Smooth muscle cell (in vitro differentiated cells): ENCODE data around the gene KLHL35. TPM values are rescaled to one million over a fixed set of nuclear protein-coding genes. Genes with fewer than 3 reads are reported as not detected.
A peak's percentile ranks its signal among the peaks of the same experiment; 100 is the strongest.

Experiments
- DNase-seq: peaks from one replicate; lab custom pipeline; 2025; ENCODE audit not compliant: unreplicated experiment; lab: John Stamatoyannopoulos, UW
- H2AFZ ChIP-seq: fragments of 200-600 bp; sonication (generic); 2 replicates; pipeline ENCODE4 v1.6.0; 2016; ENCODE audit warnings: antibody characterized with exemption, low read depth, mild to moderate bottlenecking
- H3F3A ChIP-seq: fragments of 200-600 bp; sonication (generic); 2 replicates; pipeline ENCODE4 v1.6.0; 2017; ENCODE audit warnings: antibody characterized with exemption, low read depth
- H3K27ac ChIP-seq: fragments of 200-600 bp; sonication (generic); 2 replicates; pipeline ENCODE4 v1.5.1; 2016; ENCODE audit warnings: low read depth, mild to moderate bottlenecking
- H3K27me3 ChIP-seq: fragments of 200-600 bp; sonication (generic); 2 replicates; pipeline ENCODE4 v1.6.1; 2016; ENCODE audit warnings: low read depth, mild to moderate bottlenecking
- H3K36me3 ChIP-seq: fragments of 200-600 bp; sonication (generic); 2 replicates; pipeline ENCODE4 v1.5.1; 2016; ENCODE audit warnings: low read depth
- H3K4me1 ChIP-seq: fragments of 200-600 bp; sonication (generic); 2 replicates; pipeline ENCODE4 v1.5.1; 2016; ENCODE audit warnings: low read depth
- H3K4me2 ChIP-seq: fragments of 200-600 bp; sonication (generic); 2 replicates; pipeline ENCODE4 v1.6.0; 2016; ENCODE audit warnings: mild to moderate bottlenecking
- H3K4me3 ChIP-seq: fragments of 200-600 bp; sonication (generic); 2 replicates; pipeline ENCODE4 v1.5.1; 2016; ENCODE audit warnings: mild to moderate bottlenecking
- H3K79me2 ChIP-seq: fragments of 200-600 bp; sonication (generic); 2 replicates; pipeline ENCODE4 v1.6.0; 2016; ENCODE audit warnings: low read depth, mild to moderate bottlenecking
- H3K9ac ChIP-seq: fragments of 200-600 bp; sonication (generic); 2 replicates; pipeline ENCODE4 v1.6.0; 2016; ENCODE audit warnings: low read depth
- H3K9me3 ChIP-seq: fragments of 200-600 bp; sonication (generic); replicated peaks from 2 replicates; pipeline ENCODE4 v1.5.1; 2016; ENCODE audit warnings: low read depth
- H4K20me1 ChIP-seq: fragments of 200-600 bp; sonication (generic); 2 replicates; pipeline ENCODE4 v1.6.0; 2016; ENCODE audit warnings: low read depth
- CTCF ChIP-seq: fragments of 200-600 bp; sonication (generic); IDR thresholded peaks from 2 replicates; pipeline ENCODE4 v1.5.1; 2017; ENCODE audit warnings: borderline replicate concordance, mild to moderate bottlenecking, antibody characterized with exemption; ENCODE audit not compliant: insufficient read depth, poor library complexity, severe bottlenecking
- WGBS: methylation state at CpG from one replicate; pipeline ENCODE4 v1.1.7; 2016; ENCODE audit warnings: low lambda C conversion rate; 5-methylcytosine and 5-hydroxymethylcytosine counted together
- polyA plus RNA-seq: library from polyadenylated mRNA; unstranded; fragments of >200 nt; fragmentation: Nextera tagmentation; extraction: Ambion mirVana; gene quantifications from 2 replicates; pipeline ENCODE4 v1.2.1, GENCODE V29; 2016
- total RNA-seq: library from RNA; depleted of rRNA; stranded (reverse); fragments of >200 nt; gene quantifications from 2 replicates; pipeline ENCODE4 v1.2.3, GENCODE V29; 2014

The KLHL35 gene
- total and polyA plus RNA-seq, 2 experiments from 2014 or later = 1.0 to 3.0 TPM

GRCh38 chr11:75474878-75475766 lies 42.1 kb upstream of the KLHL35 start:
- Histone ChIP-seq H3K27me3 (no peaks in the 10 kb centered on the region), H3K27ac (no peak overlapping the region), H3K4me3 (peak overlapping the region; percentile 21), H4K20me1 (no peaks in the 10 kb centered on the region), H3K79me2 (no peaks in the 10 kb centered on the region), H3K9me3 (no peaks in the 10 kb centered on the region), H3K36me3 (no peaks in the 10 kb centered on the region), H3K9ac (no peak overlapping the region), H3K4me2 (peak overlapping the region; percentile 60), H2AFZ (peak overlapping the region; percentile 81), H3K4me1 (peaks cover 13% of the 10 kb centered on the region), H3F3A (no peaks in the 10 kb centered on the region)
- no peak for TF ChIP-seq CTCF
- no peak for DNase-seq
- 47% methylated on average over 16 of the region's 16 CpGs for WGBS

- H3K9me3 ChIP-seq = no peaks in the 10 kb centered on the region
- no peak overlapping the region for H2AFZ ChIP-seq
These were observed 41.2 kb upstream of the KLHL35 start for GRCh38 chr11:75474240-75474639.

GRCh38 chr11:75473684-75474083 lies 40.7 kb upstream of the KLHL35 start:
- H3K27ac ChIP-seq = no peak overlapping the region
- no peak overlapping the region for H3K4me2 ChIP-seq
- no peak for TF ChIP-seq CTCF
- DNase-seq = no peak
- peaks cover 17% of the 10 kb centered on the region for H3K4me1 ChIP-seq
- H2AFZ ChIP-seq = no peak overlapping the region
- H3K79me2 ChIP-seq = no peaks in the 10 kb centered on the region
- no peaks in the 10 kb centered on the region for H3F3A ChIP-seq
- no peak overlapping the region for H3K9ac ChIP-seq
- H3K9me3 ChIP-seq = no peaks in the 10 kb centered on the region
- H3K27me3 ChIP-seq = no peaks in the 10 kb centered on the region
- WGBS = 92% methylated on average over 6 of the region's 6 CpGs
- H4K20me1 ChIP-seq = no peaks in the 10 kb centered on the region
- H3K4me3 ChIP-seq = no peak overlapping the region
- no peaks in the 10 kb centered on the region for H3K36me3 ChIP-seq

More at GRCh38 chr11:75474240-75474639, 41.2 kb upstream of the KLHL35 start:
- Histone ChIP-seq H3K27me3 (no peaks in the 10 kb centered on the region), H3F3A (no peaks in the 10 kb centered on the region), H3K79me2 (no peaks in the 10 kb centered on the region), H4K20me1 (no peaks in the 10 kb centered on the region), H3K4me1 (peaks cover 13% of the 10 kb centered on the region), H3K27ac (no peak overlapping the region), H3K4me2 (no peak overlapping the region), H3K36me3 (no peaks in the 10 kb centered on the region), H3K9ac (no peak overlapping the region), H3K4me3 (no peak overlapping the region)
- DNase-seq = no peak
- 88% methylated on average over 1 of the region's 1 CpG for WGBS
- no peak for TF ChIP-seq CTCF
